HG03460 (cell line): ENCODE data around the gene CDC7.

ENCODE experiments used
- ATAC-seq: cut with Tn5 transposase; IDR thresholded peaks from one replicate; pipeline ENCODE4 v1.9.1; 2021; ENCODE audit not compliant: unreplicated experiment

Gene CDC7

DNA sequence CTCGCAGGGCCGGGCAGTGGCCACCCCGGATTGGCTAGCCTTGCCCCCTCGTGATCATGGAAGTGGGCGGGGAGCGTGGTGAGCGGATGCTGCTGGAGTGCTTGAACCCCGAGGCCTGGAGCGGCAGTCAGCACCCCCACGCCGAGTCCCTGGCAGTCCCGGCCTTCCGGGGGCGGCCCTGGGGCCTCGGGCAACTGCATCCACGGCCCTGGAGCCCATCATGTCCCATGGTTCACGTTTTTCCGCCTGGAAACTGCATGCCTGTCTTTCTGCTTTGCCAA is 45.6 kb downstream of the CDC7 start:
- no peak for ATAC-seq

DNA sequence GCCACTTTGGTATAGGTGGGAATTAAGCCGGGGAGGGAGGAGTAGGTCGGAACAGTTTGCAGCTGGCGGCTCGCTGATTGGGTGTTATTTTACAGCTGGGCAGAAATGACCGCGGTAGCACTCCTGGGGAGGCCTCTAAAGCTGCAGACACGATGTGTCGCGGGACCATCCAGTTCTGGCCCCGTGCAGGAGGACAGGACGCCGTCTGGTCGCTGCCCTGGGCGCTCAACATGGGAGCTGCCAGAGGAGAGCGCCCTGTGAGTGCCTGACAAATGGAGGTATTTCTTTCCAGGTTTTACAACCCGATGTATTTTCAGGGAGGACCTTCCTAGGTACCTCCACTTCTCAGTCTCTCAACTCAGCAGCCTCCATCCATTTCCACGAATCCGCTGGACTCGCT is 46.2 kb downstream of the CDC7 start:
- no peak for ATAC-seq

DNA sequence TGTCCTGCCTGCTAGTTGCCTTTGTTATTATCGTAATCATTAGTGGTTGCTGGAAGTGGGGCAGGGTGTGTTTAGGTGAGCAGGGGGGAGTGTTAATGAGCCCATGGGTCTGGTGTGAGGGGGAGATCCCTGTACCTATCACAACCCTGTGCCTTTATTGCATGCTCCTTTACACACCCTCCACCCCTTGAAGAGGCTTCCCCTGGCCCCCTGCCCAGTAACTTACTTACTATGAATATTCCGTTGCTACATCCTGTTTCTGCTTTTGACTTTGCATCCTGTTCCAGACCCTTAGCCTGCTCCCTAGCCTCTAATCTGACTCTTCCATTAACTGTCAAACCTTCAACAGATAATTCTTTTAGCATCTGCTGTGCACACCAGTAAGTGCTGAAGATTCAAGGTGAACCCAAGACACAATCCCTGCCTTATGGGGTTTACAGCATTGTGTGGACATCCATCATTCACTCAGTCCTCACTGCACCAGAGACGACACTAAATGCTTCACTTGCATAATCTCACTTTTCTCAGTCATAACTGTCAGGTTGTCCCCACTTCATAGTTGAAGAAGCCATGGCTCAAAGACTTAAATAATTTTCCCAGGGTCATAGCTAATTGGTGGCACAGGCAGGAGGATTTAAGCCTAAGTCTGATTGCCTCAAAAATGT is 47.9 kb downstream of the CDC7 start:
- ATAC-seq: no peak

DNA sequence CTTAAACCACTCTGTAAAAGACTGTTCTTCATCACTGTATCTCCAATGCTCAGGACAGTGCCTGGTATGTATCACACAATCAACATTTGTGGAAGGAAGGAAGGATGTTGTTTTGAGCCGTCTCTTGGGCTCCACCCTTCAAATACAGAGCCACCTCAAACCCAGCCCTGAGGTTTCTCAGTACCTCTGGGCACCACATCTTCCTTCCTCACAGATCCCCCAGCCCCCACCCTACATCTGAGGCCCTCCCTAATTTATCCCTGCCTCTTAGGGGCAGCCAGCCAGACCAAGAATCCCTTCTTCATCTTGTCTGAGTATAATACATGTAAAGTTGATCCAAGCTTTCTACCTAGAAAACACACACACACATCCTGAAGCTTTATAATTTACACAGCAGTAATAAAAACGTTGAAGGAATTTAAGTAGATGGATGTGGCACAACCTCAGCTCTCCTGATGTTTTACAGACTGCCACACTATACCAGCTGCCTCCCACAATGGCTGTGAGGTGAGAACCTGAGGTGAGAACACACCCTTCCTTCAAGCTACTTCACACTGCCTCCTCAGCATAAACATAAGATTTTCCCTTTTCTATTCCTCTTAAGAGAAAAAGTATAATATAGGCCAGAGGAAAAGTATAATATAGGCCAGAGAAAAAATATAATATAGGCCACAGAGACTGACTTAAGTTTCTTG is 48.5 kb downstream of the CDC7 start:
- ATAC-seq: no peak

DNA sequence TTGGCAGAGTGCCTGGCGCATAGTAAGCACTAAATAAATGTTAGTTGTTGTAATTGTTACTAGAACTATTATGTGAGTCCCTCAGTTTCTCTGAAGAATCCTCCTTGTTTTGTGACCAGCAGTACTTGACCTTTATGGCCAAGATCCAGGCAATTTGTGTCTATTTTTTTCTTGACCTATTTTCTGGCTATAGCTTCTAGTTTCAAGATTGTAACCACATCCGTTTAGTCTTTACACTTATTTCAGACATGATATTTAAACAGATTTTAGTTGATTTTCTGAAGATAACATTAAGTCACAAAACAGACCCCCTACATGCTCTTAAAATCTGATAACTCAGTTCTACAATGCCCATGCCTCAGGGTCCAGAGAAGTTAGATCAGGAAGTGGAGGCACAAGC is 50.3 kb downstream of the CDC7 start:
- ATAC-seq: no peak

DNA sequence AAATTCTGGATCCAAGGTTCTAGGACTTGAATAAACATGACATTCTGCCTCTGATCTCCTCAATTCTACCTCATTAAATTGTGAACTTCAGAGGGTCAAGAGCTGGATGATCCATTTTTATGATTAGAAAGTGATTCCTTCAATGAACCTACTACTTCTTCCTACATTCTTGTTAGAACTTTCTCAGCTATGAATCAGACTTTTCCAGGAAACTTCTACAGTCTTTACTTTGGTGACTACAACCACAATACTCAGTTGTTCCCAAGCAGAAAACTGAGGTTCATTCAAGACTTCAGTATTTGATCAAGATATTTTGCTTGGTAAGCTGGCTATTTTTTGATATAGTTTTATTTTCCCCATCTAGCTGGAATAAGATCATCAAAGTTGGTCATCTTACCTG is 51.4 kb downstream of the CDC7 start:
- no peak for ATAC-seq

DNA sequence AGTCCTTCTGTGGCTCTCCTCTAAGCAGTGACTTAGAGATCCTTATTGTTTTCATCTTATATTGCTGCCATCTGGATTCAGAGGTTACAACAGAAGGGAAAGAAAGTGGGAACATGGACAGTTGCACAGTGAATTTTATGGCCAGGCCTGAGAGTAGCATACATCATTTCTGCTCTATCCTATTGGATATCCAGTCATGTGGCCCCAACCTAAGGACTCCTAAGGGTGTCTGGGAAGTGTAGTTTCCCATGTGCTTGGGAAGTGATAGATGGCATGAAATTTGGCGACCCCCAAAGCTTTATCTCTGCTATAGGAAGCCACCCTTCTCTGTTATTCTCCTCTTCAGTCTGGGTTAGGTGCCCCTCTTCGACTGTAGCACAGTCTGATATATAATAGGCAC is 51.9 kb downstream of the CDC7 start:
- ATAC-seq: no peak

DNA sequence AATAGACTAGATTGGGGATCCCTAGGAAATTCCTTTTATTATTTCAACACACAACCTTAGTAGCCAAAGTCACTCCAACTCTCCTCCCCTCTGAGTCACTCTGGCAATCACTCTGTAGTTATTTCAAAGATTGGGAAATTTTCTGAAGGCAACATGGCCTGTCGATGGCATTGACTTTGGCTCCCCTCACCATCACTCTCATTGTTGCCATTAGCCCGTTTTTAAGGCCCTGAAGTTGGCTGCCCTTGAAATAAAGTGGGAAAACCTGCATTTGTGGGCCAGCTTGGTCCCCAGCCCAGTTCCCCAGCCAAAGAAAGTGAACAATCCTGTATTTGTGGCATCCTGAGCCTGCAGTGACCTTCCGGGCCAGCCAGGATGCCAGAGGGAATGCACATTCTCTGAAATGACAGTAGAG is 52.5 kb downstream of the CDC7 start:
- ATAC-seq: no peak

DNA sequence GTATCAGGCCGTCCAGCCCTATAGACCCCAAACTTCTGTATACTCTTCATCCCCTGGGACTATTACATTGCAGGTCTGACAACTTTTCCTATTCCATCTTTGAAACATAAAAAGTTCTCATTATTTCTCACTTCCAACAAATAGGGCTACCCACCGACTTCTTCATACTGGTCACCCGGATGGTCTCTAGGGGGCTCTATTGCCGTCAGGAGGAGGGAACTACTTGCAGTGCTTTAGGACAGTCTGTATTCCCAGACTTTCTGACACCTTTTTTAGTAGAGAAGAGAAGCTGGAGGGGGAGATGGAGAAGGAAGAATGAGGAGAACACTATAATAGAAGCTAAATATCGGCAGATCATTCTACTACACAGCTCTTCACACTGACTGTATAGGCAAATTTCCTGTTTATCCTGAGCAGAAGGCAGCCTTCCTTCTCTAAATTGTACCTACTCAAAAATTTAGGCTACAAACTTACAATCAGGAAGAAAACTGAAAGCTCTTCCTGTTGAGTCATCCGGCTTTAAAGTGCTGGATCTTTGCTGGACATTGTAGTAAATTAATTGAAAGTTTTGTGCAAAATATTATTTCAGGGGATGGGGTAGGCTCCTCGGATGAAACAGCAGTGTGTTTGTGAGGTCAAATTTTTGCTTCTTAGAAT is 54.6 kb downstream of the CDC7 start:
- ATAC-seq: no peak

DNA sequence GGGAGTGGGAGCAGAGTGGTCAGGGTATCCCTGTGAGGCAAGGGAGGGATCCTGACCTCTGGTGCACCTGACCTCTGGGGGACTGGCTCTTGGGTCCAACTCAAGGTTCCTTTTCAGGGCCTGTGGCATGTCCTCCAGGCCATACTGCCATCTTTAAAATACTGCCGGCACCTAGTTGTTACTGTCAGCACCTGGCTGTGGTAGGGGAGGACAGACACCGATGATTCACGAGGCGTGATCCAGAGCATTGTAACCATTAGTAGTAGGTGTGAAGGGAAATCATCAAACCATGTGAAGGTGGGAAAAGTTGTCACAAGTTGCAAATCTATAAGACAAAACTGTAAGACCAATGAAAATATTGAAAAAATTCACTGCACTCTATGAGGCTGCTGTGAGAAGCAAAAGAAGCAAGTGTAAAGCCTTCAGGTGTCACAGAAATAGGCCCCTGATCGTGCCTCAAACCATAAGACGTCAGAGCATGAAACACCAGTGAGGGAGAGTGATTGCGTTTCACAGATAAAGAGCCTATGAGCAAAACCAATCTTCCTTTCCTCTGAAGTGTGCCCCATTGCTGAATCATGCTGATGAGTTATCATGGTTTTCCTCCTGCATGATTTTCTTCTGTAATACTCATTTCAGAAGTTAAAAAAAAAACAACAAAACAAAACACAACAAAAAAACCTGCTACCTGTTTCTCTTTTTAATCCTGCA is 55.3 kb downstream of the CDC7 start:
- no peak for ATAC-seq

DNA sequence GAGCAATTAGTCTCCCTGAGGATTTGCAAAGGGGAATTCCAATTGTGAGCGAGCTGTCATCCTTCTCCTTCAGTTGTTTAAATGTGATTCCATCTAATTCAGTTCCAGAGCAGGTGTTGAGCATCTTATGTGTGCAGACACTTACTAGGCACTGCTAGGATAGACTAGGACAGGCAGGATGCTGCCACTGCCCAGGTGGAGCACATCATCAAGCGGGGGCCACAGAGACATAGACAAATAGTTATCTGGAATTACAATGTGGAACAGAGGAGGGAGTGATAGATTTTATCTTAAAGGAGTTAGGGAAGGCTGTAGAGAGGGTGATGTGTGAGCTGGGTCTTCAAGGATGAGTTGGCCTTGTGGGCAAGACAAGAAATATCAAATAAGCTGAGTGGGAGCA is 55.9 kb downstream of the CDC7 start:
- ATAC-seq: no peak

DNA sequence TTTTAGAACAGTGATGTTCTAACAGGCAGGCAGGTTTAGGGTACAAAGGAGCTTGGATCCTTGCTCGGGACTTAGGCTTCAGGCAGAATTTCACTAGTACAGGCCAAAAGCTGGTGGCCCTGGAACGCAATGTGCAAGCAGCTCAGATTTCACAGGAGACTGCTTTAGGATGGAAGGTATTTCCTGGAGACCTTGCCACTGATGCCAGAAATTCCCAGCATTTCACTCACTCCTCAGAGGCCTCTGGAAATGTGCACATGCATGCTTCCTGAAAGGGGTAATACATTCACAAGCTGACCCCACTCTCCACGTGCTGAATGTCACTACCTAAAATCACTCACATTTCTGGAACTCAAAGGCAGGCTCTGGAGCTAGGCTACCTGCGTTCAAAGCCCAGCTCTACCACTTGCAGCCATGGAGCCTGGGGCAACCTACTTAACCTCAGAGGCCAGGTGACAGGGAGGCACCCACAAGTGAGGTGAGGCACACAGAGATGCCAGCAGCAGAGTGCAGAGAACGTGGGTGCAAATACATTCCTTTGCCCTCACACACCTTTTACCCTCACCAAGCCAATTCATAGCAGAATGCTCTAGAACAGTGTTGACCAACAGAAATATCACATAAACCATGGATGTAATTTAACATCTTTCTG is 56.5 kb downstream of the CDC7 start:
- ATAC-seq: no peak

DNA sequence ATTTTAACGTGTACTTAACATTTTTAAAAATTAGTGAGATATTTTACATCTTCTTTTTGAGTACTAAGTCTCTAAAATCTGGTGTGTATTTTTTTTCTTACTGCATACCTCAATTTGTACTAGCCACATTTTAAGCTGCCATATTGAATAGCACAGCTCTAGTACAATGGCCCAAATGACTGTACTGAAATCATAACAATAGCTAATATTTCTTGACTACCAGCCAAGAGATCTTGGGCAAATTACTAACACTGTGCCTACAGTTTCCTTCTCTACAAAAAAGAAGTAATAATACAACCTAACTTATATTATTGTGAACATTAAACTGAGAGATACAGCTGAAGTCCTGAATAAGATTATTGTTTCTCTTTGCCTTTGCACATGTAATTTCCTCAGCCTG is 57.2 kb downstream of the CDC7 start:
- no peak for ATAC-seq

DNA sequence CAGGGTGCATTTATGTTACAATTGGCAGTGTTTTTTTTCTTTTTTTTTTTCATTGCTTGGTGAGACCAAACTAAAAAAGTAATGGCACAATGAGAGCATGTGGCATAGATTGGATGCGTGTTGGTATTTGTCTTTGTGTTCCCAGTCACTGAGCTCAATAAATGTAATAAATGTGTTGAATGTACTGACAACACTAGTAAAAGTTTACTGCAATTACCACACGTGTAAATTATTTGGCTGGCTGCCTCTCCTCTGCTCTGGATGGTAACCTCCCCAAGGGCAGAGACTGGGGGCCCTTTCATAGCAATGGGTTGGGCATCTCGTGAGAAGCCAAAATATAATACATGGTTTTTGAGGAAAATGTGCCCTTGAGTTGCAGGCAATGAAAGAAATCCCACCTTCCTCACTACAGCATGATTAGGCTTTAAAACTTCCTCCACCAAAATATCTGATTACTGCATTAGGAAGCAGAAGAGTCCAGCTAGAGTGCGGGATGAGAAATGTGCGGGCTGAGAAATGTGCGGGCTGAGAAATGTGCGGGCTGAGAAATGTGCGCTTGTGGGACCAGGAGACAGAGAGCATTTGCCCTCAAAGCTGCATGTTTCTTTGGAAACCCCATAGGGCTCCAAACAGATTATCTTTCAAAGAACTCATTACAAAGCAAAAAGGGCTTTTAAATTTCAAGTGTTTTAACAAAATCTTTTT is 58.5 kb downstream of the CDC7 start:
- no peak for ATAC-seq

DNA sequence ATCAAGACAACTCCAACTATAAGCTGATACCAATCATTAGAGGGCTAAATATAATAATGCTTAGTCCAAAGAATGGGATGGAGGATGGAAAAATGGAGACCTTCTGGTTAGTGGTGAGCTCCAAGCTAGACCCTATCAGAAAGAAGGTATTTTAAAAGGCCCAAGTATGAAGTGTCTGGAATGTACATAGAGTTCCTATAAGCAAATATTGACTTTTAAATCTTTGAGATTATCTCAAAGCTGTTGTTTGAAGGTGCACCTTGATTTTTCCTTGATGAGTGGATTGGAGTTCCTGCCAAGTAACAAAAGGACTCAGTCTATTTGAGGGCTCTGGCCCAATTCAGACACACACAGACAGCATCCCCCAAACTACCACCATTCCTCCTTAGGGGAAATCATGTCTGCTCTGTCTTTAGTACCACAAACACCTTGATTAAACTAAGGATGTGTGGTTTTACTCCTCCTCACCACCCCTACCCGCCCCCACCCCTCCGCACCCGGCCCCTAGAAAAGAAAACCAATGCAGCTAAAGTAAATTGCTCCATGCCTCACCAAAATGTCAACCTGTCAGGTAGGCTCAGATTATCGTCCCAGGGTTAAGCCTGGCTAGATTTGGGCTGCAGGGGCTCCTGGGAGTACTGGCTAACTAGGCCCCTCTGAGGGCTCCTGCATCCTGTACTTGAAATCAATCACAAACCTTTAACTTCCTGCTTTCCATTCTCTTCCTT is 59.4 kb downstream of the CDC7 start:
- no peak for ATAC-seq

DNA sequence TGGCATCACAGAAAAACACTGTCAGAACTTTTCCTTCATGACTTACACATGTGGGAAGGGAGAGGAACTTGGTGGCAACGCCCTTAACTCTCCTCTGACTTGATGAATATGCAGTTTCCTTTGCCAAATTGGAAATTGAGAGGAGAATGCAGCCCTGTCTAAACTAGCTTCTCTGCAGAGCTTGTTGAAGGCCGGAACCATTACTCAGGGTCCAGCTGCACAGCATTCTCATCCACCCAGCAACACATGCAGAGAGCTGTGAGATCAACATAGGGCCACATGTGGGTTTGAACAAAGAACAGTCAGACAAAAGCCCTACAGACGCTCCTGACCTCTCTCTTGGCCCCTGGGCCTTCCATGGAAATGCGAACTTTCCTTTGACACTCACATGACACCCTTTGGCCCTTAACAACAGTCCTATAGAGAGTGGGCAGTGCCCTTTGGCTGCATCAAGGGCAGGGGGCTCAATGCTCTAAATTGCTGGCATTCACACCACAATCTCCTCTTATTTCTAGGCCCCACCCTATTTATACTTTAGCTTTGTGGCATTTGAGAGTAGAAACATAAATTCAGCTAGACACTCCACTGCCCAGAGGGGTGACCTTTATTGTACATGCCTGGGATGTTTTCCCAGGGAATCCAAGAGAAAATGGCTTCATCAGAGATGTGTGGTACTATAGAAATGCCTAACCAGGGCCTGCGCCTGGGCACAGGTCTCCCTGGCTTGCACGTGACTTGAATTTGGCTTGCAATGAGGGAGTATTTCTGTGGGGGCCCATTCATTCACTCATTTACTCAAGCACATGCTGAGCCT is 64.4 kb downstream of the CDC7 start:
- ATAC-seq: no peak

DNA sequence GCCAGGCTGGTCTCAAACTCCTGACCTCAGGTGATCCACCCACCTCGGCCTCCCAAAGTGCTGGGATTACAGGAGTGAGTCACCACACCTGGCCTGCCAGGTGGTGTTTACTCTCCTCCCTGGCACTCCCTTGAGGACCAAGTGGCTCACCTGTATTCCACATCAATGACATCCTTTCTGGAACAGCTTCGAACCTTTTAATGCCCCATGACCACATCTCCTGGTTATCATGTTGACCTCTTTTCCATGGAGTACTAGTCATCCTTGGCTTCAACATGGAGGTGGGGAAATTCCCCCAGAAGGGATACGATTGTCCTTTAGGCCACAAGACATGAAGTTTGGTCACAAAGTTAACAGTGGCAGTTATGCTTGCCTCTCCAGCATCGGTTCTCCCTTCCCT is 66.9 kb downstream of the CDC7 start:
- ATAC-seq: no peak

DNA sequence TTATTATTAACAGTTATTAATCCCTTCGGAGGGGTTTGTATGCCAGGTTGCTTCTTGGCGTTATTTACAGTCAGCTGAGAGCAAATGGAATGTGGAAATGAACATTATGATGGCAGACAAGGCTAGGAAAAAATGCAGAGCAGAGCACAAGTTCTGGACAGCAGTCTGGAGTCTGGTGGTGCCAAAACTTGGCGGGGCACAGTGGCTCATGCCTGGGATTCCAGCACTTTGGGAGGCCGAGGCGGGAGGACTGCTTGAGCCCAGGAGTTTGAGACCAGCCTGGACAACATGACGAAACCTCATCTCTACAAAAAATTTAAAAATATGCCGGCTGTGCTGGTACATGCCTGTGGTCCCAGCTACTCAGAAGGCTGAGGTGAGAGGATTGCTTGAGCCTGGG is 67.6 kb downstream of the CDC7 start:
- no peak for ATAC-seq

DNA sequence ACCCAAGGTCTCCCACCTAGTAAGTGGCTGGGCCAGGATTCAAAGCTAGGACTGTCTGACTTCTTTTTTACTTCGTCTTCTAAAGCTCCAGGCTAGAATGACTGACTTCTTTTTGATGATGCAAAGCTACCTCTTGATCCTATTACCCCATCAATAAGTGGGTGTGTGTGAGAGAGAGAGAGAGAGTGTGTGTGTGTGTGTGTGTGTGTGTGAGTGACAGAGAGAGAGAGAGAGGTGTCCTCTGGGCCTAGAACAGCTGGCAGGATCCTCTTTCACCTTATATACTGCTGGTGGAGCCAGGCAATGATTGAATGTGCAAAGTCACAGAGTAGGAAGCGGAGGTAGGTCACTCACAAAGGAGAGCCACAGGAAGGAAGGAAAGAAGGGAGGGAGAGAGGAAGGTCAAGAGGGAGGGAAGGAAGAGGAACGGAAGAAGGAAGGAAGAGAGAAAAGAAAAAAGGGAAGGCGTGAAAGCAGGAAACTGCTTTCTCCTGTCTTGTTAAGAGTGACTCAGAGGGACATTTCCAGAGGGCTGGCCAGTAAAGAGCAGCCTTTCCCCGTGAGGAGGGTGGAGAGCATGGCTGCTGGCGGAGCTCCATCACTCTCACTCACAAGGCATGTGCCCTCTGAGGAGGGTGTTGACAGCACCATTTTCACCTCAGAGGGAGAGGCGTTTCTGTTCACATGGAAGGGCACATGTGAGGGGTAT is 68.9 kb downstream of the CDC7 start:
- no peak for ATAC-seq
